GM21825 (cell line): Measurements from ENCODE around the gene MEF2C.
A peak's percentile ranks its signal among the peaks of the same experiment; 100 is the strongest.
"Not testable (repeated sequence)": the region's sequence is repeated elsewhere in the genome, so short reads cannot be mapped to it uniquely, and the experiment has no call there.

Experiments
- ATAC-seq: cut with Tn5 transposase; IDR thresholded peaks from one replicate; pipeline ENCODE4 v1.9.1; 2021; ENCODE audit warnings: mild to moderate bottlenecking, moderate library complexity; ENCODE audit not compliant: unreplicated experiment

Gene MEF2C

GRCh38 chr5:88863523-88863922 lies 19.5 kb downstream of the MEF2C start:
- ATAC-seq: no peak

- no peak for ATAC-seq
Observed at GRCh38 chr5:88862547-88863175, 20.3 kb downstream of the MEF2C start.

DNA sequence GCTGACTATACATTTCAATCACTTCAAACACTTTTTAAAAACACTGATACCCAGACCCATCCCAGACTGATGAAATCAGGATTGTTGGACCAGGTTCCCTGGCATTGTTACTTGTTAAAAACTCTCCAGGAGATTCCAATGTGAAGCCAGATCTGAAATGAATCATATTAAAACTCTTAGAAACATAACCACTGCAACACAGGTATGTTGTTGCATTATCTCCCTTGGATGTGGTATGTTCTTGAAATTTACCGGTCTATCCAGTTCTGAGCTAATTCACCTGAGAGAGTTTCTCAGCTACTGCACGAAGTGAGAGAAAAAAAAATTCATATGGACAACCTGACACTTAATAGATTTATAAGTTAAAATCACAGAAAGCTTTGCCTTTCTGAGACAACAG lies 21.8 kb downstream of the MEF2C start:
- no peak for ATAC-seq

GRCh38 chr5:88860501-88860900 lies 22.5 kb downstream of the MEF2C start:
- no peak for ATAC-seq

- ATAC-seq: no peak
Observed at GRCh38 chr5:88858392-88858791, 24.6 kb downstream of the MEF2C start.

DNA sequence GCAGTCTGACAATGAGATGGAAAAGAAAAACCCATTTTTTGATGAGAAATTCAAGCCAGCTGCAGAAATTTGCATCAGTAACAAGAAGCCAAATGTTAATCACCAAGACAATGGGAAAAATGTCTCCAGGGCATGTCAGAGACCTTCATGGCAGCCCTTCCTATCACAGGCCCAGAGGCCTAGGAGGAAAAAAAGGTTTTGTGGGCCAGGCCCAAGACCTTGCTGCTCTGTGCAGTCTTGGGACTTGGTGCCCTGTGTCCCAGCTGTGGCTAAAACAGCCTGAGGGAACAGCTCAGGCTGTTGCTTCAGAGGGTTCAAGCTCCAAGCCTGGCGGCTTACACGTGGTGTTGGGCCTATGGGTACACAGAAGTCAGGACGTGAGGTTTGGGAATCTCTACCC lies 26.6 kb downstream of the MEF2C start:
- not testable (repeated sequence) for ATAC-seq

DNA sequence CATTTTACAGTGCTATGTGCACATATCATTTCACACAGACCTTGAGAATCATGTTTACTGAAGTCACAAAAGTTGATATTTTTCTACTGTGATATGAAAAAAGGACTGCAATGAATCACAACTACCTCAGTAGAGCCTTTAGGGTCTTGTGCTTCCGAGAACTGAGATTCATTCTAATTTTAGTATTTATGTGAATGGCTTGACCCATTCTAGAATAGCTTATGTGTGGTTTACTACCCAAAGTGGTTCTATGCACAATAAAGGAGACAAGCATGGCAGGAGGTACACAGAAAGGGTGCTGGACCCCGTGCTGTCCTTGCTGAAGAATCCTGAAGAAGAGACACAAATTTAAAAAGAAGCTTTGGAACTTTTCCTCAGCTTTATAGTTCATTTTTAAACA lies 28.2 kb downstream of the MEF2C start:
- no peak for ATAC-seq

DNA sequence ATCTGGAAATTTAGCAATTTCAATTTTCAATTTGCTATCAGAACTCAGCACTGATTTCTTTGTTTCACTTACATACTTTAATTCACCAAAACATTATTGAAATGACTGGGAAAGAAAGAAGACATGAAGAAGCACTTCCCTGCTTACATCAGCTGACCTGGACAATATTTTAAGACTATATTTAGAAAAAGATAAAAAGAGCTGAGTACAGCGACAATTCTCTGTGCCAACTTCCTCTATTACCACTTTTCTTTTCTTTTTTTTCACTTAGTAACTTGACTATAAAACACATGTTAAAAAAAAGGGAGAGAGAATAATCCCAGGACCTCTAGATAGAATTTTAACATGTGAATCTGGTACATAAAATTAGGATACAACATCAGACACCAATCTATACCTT lies 35.6 kb downstream of the MEF2C start:
- ATAC-seq: no peak

DNA sequence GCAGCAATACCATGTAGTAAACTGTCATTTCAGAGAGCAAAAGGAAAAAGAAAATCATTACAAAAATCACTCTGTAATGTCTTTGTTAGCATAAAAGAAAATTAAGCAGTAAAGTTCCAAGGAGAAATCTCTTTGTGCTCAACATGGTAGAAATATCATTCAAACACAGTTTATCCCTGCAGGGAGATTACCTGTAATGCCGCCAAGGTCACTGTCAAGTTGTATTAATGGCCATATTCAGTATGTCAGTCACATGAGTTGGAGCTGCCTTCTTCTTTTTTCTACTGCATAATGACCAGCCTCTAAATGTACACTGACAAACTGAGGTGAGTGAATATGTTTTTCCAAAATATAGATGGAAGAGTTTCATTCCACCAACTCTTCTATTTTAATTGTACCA lies 36.5 kb downstream of the MEF2C start:
- ATAC-seq: no peak

DNA sequence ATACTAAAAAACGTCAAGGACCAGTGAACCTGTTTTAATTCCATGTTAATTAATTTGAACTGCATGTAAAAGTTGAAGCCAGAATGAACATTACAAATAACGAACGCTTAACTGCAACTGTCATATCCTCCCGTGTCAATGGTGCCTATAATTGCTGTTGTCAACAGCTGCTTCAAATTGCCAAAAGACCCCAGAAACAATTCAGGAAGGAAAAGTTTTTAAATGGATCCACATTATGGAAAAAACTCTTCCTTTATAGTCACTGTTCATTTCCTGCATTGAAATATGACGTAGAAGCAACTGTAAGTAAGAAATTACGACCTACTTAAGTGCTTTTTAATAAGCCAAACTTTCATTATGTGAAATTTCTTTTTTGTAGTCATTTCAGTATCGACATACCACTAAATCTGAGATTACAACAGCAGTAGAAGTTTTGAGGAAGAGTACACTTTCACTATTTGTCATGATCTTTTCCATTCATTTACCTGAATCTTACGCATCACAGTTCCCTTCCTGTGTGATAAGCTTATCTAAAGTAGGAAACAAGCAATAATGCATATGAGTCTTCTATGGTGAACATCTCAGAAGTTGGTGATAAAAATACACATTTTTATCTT lies 37.8 kb downstream of the MEF2C start:
- peak; percentile 89 for ATAC-seq

GRCh38 chr5:88842784-88843183 lies 40.2 kb downstream of the MEF2C start:
- ATAC-seq: no peak

DNA sequence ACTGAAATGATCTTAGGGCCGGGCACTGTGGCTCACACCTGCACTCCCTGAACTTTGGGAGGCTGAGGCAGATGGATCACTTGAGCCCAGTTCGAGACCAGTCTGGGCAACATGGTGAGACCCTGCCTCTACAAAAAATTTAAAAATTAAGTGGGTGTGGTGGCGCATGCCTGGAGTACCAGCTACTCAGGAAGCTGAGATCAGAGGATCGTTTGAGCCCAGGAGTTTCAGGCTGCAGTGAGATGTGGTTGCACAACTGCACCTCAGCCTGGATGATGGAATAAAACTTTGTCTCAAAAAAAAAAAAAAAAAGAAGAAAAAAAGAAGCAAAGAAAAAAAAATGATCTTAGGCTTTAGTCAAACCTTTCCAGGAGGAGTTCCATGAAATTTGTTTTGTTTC lies 41.8 kb downstream of the MEF2C start:
- no peak for ATAC-seq

- no peak for ATAC-seq
Observed at GRCh38 chr5:88840495-88840894, 42.5 kb downstream of the MEF2C start.

DNA sequence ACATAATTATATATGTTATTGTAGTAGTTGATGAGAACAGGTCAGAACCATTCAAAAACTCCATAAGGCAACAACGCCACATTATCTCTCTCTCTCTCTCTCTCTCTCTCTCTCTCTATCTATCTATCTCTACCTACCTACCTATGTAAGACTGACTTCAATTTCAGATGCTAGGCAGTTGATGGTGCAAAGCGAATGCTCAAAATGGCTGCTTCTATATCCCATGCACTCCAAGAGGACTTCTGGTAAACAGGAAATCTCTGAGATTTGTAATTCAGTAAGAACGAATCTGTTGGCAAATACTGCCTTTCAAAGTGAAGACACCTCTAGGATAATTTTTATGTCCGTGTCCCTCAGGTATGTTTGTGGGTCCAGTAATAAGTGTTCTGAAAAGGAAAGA lies 43.7 kb downstream of the MEF2C start:
- no peak for ATAC-seq

- ATAC-seq: no peak
Observed at GRCh38 chr5:88838500-88838899, 44.5 kb downstream of the MEF2C start.

GRCh38 chr5:88837817-88838216 lies 45.2 kb downstream of the MEF2C start:
- no peak for ATAC-seq

- no peak for ATAC-seq
Observed at GRCh38 chr5:88837222-88837621, 45.8 kb downstream of the MEF2C start.

GRCh38 chr5:88836195-88836838 lies 46.7 kb downstream of the MEF2C start:
- ATAC-seq: no peak

DNA sequence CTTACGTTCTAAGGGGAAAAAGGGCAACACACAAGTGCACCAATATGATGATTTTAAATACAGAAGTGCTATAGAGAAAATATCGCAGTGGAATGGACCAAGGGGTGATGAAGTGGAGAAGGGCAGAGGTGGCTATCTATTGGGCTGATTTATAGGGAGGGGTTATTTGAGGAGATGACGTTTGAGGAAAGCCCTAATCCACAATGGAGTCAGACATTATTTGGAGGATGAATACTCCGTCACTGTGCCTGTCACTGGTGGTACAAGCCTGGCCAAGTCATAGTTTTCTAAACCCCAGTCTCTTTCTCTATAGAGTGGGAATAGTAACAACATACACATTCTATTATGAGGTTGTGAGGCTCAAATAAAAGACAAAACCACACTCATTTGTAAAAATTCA lies 48.5 kb downstream of the MEF2C start:
- ATAC-seq: no peak

DNA sequence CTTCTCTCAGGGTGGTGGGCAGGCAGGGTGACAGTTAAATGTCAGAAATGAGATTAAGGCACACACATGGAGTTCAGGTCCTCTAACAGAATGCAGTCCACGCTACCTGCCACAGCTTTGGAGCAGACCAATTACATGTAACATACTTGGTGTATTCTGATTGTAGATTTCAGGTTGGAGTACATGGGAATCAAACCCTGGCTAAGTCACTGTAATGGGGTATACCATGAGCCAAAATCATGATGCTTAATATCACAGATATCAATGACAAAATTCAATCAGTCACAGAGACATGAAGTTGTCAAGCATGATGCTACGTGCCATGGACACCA lies 48.9 kb downstream of the MEF2C start:
- ATAC-seq: peak; percentile 6

GRCh38 chr5:88833371-88834130 lies 49.4 kb downstream of the MEF2C start:
- peak; percentile 46 for ATAC-seq

DNA sequence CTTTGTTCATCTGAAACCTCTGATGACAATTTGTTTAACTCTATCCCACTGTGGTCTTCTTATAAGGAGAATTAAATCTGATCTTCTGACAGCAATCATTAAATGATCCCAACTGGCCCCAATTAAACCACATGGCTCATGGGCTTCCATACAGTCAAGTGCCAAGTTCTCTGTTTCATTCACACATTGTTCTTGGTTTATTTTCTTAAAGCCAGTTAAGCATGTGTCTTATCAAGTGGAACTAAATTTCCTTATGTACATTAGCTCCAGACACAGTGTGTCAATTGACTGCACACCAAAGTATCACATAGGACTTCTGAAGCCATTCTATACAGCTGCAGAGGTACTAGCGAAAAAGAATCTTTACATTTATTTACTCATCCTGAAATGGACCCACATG lies 51.2 kb downstream of the MEF2C start:
- no peak for ATAC-seq
